ENCODE measurements around the gene LCP1.
A peak's percentile ranks its signal among the peaks of the same experiment; 100 is the strongest.

- TF ChIP-seq EZH2 (IDR thresholded peaks at IDR 0.05; ENCODE audit: borderline replicate concordance, low read depth, low read length, poor library complexity, severe bottlenecking), result no peak
- TF ChIP-seq, protein P1, sequence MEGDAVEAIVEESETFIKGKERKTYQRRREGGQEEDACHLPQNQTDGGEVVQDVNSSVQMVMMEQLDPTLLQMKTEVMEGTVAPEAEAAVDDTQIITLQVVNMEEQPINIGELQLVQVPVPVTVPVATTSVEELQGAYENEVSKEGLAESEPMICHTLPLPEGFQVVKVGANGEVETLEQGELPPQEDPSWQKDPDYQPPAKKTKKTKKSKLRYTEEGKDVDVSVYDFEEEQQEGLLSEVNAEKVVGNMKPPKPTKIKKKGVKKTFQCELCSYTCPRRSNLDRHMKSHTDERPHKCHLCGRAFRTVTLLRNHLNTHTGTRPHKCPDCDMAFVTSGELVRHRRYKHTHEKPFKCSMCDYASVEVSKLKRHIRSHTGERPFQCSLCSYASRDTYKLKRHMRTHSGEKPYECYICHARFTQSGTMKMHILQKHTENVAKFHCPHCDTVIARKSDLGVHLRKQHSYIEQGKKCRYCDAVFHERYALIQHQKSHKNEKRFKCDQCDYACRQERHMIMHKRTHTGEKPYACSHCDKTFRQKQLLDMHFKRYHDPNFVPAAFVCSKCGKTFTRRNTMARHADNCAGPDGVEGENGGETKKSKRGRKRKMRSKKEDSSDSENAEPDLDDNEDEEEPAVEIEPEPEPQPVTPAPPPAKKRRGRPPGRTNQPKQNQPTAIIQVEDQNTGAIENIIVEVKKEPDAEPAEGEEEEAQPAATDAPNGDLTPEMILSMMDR (conservative IDR thresholded peaks at IDR 0.05; ENCODE audit: low read depth, low read length), result peak; percentile 92
These were observed 2.3 kb upstream of the LCP1 start for GRCh38 chr13:46184277-46184699.

Measured in A673 (cell line).